UCSD-AML1 (cell line): ENCODE measurements around the gene ALDH1A2.
"Not testable (repeated sequence)": the region's sequence is repeated elsewhere in the genome, so short reads cannot be mapped to it uniquely, and the experiment has no call there.

Experiments used
- DNase-seq: peaks from one replicate; lab custom pipeline; 2025; ENCODE audit not compliant: unreplicated experiment; lab: John Stamatoyannopoulos, UW

Gene ALDH1A2

GRCh38 chr15:58069008-58069407 is 3.5 kb upstream of the ALDH1A2 start:
- DNase-seq: no peak

- peak; percentile 40 for DNase-seq
Measured at GRCh38 chr15:58066042-58066867, 744 bp upstream of the ALDH1A2 start.

- no peak for DNase-seq
Measured at GRCh38 chr15:58064980-58065444, 499 bp downstream of the ALDH1A2 start.

- no peak for DNase-seq
Measured at GRCh38 chr15:58064082-58064979, 1.2 kb downstream of the ALDH1A2 start.

- DNase-seq: no peak
Measured at GRCh38 chr15:58063614-58064013, 1.9 kb downstream of the ALDH1A2 start.

GRCh38 chr15:58062983-58063382 is 2.5 kb downstream of the ALDH1A2 start:
- no peak for DNase-seq

- DNase-seq: no peak
Measured at GRCh38 chr15:58062175-58062574, 3.3 kb downstream of the ALDH1A2 start.

- no peak for DNase-seq
Measured at GRCh38 chr15:58060575-58060974, 4.9 kb downstream of the ALDH1A2 start.

GRCh38 chr15:58058729-58059128 is 6.8 kb downstream of the ALDH1A2 start:
- DNase-seq: no peak

- DNase-seq: no peak
Measured at GRCh38 chr15:58058073-58058472, 7.4 kb downstream of the ALDH1A2 start.

- no peak for DNase-seq
Measured at GRCh38 chr15:58057559-58057958, 8.0 kb downstream of the ALDH1A2 start.

GRCh38 chr15:58056015-58056414 is 9.5 kb downstream of the ALDH1A2 start:
- no peak for DNase-seq

- DNase-seq: no peak
Measured at GRCh38 chr15:58053315-58054153, 12.0 kb downstream of the ALDH1A2 start.

GRCh38 chr15:58052334-58052733 is 13.2 kb downstream of the ALDH1A2 start:
- DNase-seq: no peak

- DNase-seq: no peak
Measured at GRCh38 chr15:58049520-58050227, 15.8 kb downstream of the ALDH1A2 start.

GRCh38 chr15:58048261-58048660 is 17.2 kb downstream of the ALDH1A2 start:
- DNase-seq: no peak

GRCh38 chr15:58047149-58047548 is 18.4 kb downstream of the ALDH1A2 start:
- DNase-seq: no peak

- no peak for DNase-seq
Measured at GRCh38 chr15:58046467-58046866, 19.0 kb downstream of the ALDH1A2 start.

GRCh38 chr15:58045376-58045775 is 20.1 kb downstream of the ALDH1A2 start:
- not testable (repeated sequence) for DNase-seq

GRCh38 chr15:58044551-58044950 is 21.0 kb downstream of the ALDH1A2 start:
- DNase-seq: no peak
